A673 (cell line): ENCODE results near the gene CPLX1.

Source experiments
- CTCF ChIP-seq: fragments of 300-800, 200-600 bp; sonication (generic); conservative IDR thresholded peaks from 2 replicates; pipeline ENCODE4 v1.5.1; 2017; ENCODE audit warnings: low read depth, mild to moderate bottlenecking, antibody characterized with exemption, low read length, moderate library complexity, mixed read lengths
- EZH2 ChIP-seq: fragments of 200-600 bp; sonication (generic); IDR thresholded peaks from 2 replicates; pipeline ENCODE4 v1.6.1; 2017; ENCODE audit warnings: borderline replicate concordance, low read depth, mild to moderate bottlenecking, mixed read lengths, antibody characterized with exemption, low read length; ENCODE audit not compliant: poor library complexity, severe bottlenecking

- no peak for TF ChIP-seq CTCF
- TF ChIP-seq EZH2: no peak
These were observed 11.5 kb downstream of the CPLX1 start for GRCh38 chr4:814312-814850.
